ENCODE data around the gene CALML4.

GRCh38 chr15:68249058-68249713 lies 44.1 kb upstream of the CALML4 start:
- TF ChIP-seq EZH2 (IDR thresholded peaks at IDR 0.05; ENCODE audit: insufficient read depth, poor library complexity, severe bottlenecking) (no peak), EZH2phosphoT487 (IDR thresholded peaks at IDR 0.05; ENCODE audit: insufficient read depth, low read depth) (no peak)

All from GM23248 (cell line).